IMR-90 (cell line): ENCODE measurements around the gene DOCK10. TPM values are rescaled to one million over a fixed set of nuclear protein-coding genes. Genes with fewer than 3 reads are reported as not detected.

Experiments
- ATAC-seq: fragments of 200-7000 bp; cut with Tn5 transposase; 2 replicates; pipeline ENCODE4 v1.9.1; 2020; ENCODE audit warnings: low read depth, mild to moderate bottlenecking, moderate library complexity
- BruUV-seq: library from RNA; stranded (reverse); fragments of 400-500 nt; replicated peaks from 2 replicates; lab custom pipeline; 2021; lab: Mats Ljungman, UMichigan
- CTCF ChIA-PET: fragments of 300-600 bp; formaldehyde crosslinking; extraction: SDS; loops from one replicate; lab custom pipeline; 2021; ENCODE audit warnings: antibody characterized with exemption; lab: Yijun Ruan, JAX
- POLR2A ChIA-PET: fragments of 300-600 bp; sonication (Branson Sonifier 250); formaldehyde crosslinking; loops from one replicate; lab custom pipeline; 2022; ENCODE audit warnings: antibody characterized with exemption; ENCODE audit not compliant: unreplicated experiment; lab: Charles Lee
- DNase-seq: peaks from one replicate; pipeline ENCODE4 v3.0.0; 2013
- H2AFZ ChIP-seq: replicated peaks from 2 replicates; pipeline ENCODE3; 2013; ENCODE audit warnings: low read length, mild to moderate bottlenecking; ENCODE audit not compliant: poor library complexity
- H2AK5ac ChIP-seq: 2 replicates; pipeline ENCODE4 v1.6.1; 2013; ENCODE audit warnings: low read depth, low read length, inconsistent platforms
- H2AK9ac ChIP-seq: replicated peaks from 2 replicates; pipeline ENCODE3; 2013; ENCODE audit warnings: mild to moderate bottlenecking, low read depth, low read length, moderate library complexity; ENCODE audit not compliant: poor library complexity
- H2BK120ac ChIP-seq: 2 replicates; pipeline ENCODE4 v1.6.1; 2013; ENCODE audit warnings: low read depth, low read length, inconsistent platforms
- H2BK15ac ChIP-seq: 3 replicates; pipeline ENCODE4 v1.6.1; 2013; ENCODE audit warnings: low read depth, low read length, inconsistent platforms
- H2BK20ac ChIP-seq: 2 replicates; pipeline ENCODE4 v1.6.1; 2013; ENCODE audit warnings: low read depth, mild to moderate bottlenecking, inconsistent platforms, low read length, moderate library complexity
- H2BK5ac ChIP-seq: 2 replicates; pipeline ENCODE4 v1.6.1; 2013; ENCODE audit warnings: mild to moderate bottlenecking, low read depth, low read length, inconsistent platforms; ENCODE audit not compliant: poor library complexity, severe bottlenecking
- H3K14ac ChIP-seq: replicated peaks from 2 replicates; pipeline ENCODE4 v1.6.1; 2013; ENCODE audit warnings: low read depth, low read length, inconsistent platforms
- H3K18ac ChIP-seq: 2 replicates; pipeline ENCODE4 v1.6.1; 2013; ENCODE audit warnings: low read depth, low read length, control low read depth
- H3K23ac ChIP-seq: 2 replicates; pipeline ENCODE4 v1.6.1; 2013; ENCODE audit warnings: low read depth, low read length, inconsistent platforms
- H3K27ac ChIP-seq: 2 replicates; pipeline ENCODE4 v1.5.1; 2013; ENCODE audit warnings: mild to moderate bottlenecking, control low read depth, low read length; ENCODE audit not compliant: insufficient read depth
- H3K27me3 ChIP-seq: 2 replicates; pipeline ENCODE4 v1.6.1; 2013; ENCODE audit warnings: low read length; ENCODE audit not compliant: control insufficient read depth, insufficient read depth
- H3K36me3 ChIP-seq: 2 replicates; pipeline ENCODE4 v1.6.1; 2013; ENCODE audit warnings: low read length, mixed read lengths; ENCODE audit not compliant: control insufficient read depth, insufficient read depth
- H3K4ac ChIP-seq: 2 replicates; pipeline ENCODE4 v1.6.1; 2013; ENCODE audit warnings: low read depth, low read length, inconsistent platforms
- H3K4me1 ChIP-seq: 2 replicates; pipeline ENCODE4 v1.6.1; 2013; ENCODE audit warnings: low read length, mixed read lengths; ENCODE audit not compliant: control insufficient read depth, insufficient read depth
- H3K4me2 ChIP-seq: 2 replicates; pipeline ENCODE4 v1.6.1; 2013; ENCODE audit warnings: low read depth, mild to moderate bottlenecking, control low read depth, low read length, moderate library complexity
- H3K4me3 ChIP-seq: 2 replicates; pipeline ENCODE4 v1.5.1; 2013; ENCODE audit warnings: low read depth, mild to moderate bottlenecking, control low read depth, low read length, moderate library complexity; ENCODE audit not compliant: insufficient read depth
- H3K56ac ChIP-seq: 2 replicates; pipeline ENCODE4 v1.6.1; 2013; ENCODE audit warnings: low read length, inconsistent platforms; ENCODE audit not compliant: insufficient read depth; ENCODE audit errors: extremely low read depth
- H3K79me1 ChIP-seq, 2 experiments: 2 replicates each; pipeline ENCODE4 v1.6.1; 2013; ENCODE audit warnings: low read length in 2 of 2, inconsistent platforms in 1 of 2, low read depth in 1 of 2
- H3K9ac ChIP-seq: 2 replicates; pipeline ENCODE4 v1.6.1; 2013; ENCODE audit warnings: low read depth, low read length, control low read depth
- H3K9me1 ChIP-seq: 2 replicates; pipeline ENCODE4 v1.6.1; 2013; ENCODE audit warnings: low read length, inconsistent platforms; ENCODE audit not compliant: insufficient read depth
- H3K9me3 ChIP-seq: 2 replicates; pipeline ENCODE4 v1.6.1; 2013; ENCODE audit warnings: low read length; ENCODE audit not compliant: control insufficient read depth, insufficient read depth
- H4K20me1 ChIP-seq: 2 replicates; pipeline ENCODE4 v1.6.1; 2013; ENCODE audit warnings: low read length, inconsistent platforms; ENCODE audit not compliant: insufficient read depth
- H4K5ac ChIP-seq: 2 replicates; pipeline ENCODE4 v1.6.1; 2013; ENCODE audit warnings: mild to moderate bottlenecking, low read depth, low read length, control low read depth
- H4K8ac ChIP-seq, 2 experiments: 2 replicates each; pipeline ENCODE4 v1.6.1; 2013; ENCODE audit warnings: low read depth in 2 of 2, low read length in 2 of 2, control low read depth in 1 of 2, inconsistent platforms in 1 of 2
- H4K91ac ChIP-seq: 2 replicates; pipeline ENCODE4 v1.6.1; 2013; ENCODE audit warnings: low read depth, low read length, inconsistent platforms; ENCODE audit not compliant: insufficient read depth
- BHLHE40 ChIP-seq: fragments of 150-350 bp; IDR thresholded peaks from 2 replicates; pipeline ENCODE4 v1.6.1; 2016; ENCODE audit warnings: mild to moderate bottlenecking, low read depth, low read length
- CHD1 ChIP-seq: IDR thresholded peaks from 2 replicates; pipeline ENCODE4 v1.6.1; 2012; ENCODE audit warnings: low read depth, low read length, improper control_type of control experiment
- FOS ChIP-seq: fragments of 150-350 bp; IDR thresholded peaks from 2 replicates; pipeline ENCODE4 v1.6.1; 2016; ENCODE audit warnings: low read depth, low read length
- MAFK ChIP-seq: IDR thresholded peaks from 2 replicates; pipeline ENCODE4 v1.6.1; 2012; ENCODE audit warnings: low read depth, low read length, improper control_type of control experiment
- MAZ ChIP-seq: IDR thresholded peaks from 2 replicates; pipeline ENCODE4 v1.6.1; 2012; ENCODE audit warnings: low read depth, mild to moderate bottlenecking, low read length, improper control_type of control experiment, moderate library complexity, borderline replicate concordance
- MXI1 ChIP-seq: IDR thresholded peaks from 2 replicates; pipeline ENCODE4 v1.6.1; 2012; ENCODE audit warnings: low read depth, mild to moderate bottlenecking, low read length, moderate library complexity, borderline replicate concordance
- NFE2L2 ChIP-seq: fragments of 150-350 bp; IDR thresholded peaks from 2 replicates; pipeline ENCODE4 v1.6.1; 2016; ENCODE audit warnings: low read depth, mild to moderate bottlenecking, low read length
- POLR2A ChIP-seq: IDR thresholded peaks from 2 replicates; pipeline ENCODE4 v1.6.1; 2012; ENCODE audit warnings: mild to moderate bottlenecking, low read depth, low read length
- RAD21 ChIP-seq: IDR thresholded peaks from 2 replicates; pipeline ENCODE4 v1.6.1; 2012; ENCODE audit warnings: low read length, improper control_type of control experiment
- RCOR1 ChIP-seq: IDR thresholded peaks from 2 replicates; pipeline ENCODE4 v1.6.1; 2012; ENCODE audit warnings: mild to moderate bottlenecking, low read length, improper control_type of control experiment; ENCODE audit not compliant: insufficient replicate concordance
- RFX5 ChIP-seq: IDR thresholded peaks from 2 replicates; pipeline ENCODE4 v1.8.0; 2012; ENCODE audit warnings: low read depth, mild to moderate bottlenecking, low read length, moderate library complexity
- SMC3 ChIP-seq: fragments of 150-350 bp; IDR thresholded peaks from 2 replicates; pipeline ENCODE4 v1.6.1; 2016; ENCODE audit warnings: low read depth, mild to moderate bottlenecking, antibody characterized with exemption, low read length, moderate library complexity
- WGBS, 2 experiments: methylation state at CpG; one replicate each; pipeline versions ENCODE4 v1.1.5 to v1.1.7; 2013; ENCODE audit warnings: missing lambda C conversion rate in 2 of 2; ENCODE audit not compliant: insufficient read length in 1 of 2; ENCODE audit errors: extremely low coverage in 2 of 2; 5-methylcytosine and 5-hydroxymethylcytosine counted together
- dilution Hi-C: fragments of 300-500 bp; cut with HindIII; formaldehyde crosslinking; loops from one replicate; pipeline ENCODE4 v1.14.3; 2018; ENCODE audit warnings: low sequenced_read_pairs; ENCODE audit not compliant: unreplicated experiment
- in situ Hi-C: fragments of 300-500 bp; cut with MboI; formaldehyde crosslinking; loops from 3 replicates; pipeline ENCODE4 v1.14.3; 2019; ENCODE audit warnings: low sequenced_read_pairs, inconsistent platforms, mixed read lengths
- intact Hi-C: fragments of 100-400 bp; cut with micrococcal nuclease; formaldehyde crosslinking; loops from 2 replicates; pipeline ENCODE4 v1.10.0; 2022
- polyA plus RNA-seq, 3 experiments: library from polyadenylated mRNA; depleted of rRNA; stranded (reverse); fragments of >200 nt; gene quantifications; 2 replicates each; pipeline ENCODE4 v1.2.3, GENCODE V29; 2012; ENCODE audit warnings: low replicate concordance in 1 of 3
- total RNA-seq: library from RNA; depleted of rRNA; stranded (reverse); fragments of >200 nt; gene quantifications from 2 replicates; pipeline ENCODE4 v1.2.3, GENCODE V29; 2012
- TF ChIP-seq, protein P1 (sequence below): fragments of 150-350 bp; IDR thresholded peaks from 2 replicates; pipeline ENCODE4 v1.6.1; 2016; ENCODE audit warnings: low read depth, mild to moderate bottlenecking, low read length, moderate library complexity, borderline replicate concordance
- TF ChIP-seq, protein P2 (sequence below): conservative IDR thresholded peaks from 2 replicates; pipeline ENCODE4 v1.5.1; 2012; ENCODE audit warnings: mild to moderate bottlenecking, low read depth, low read length, improper control_type of control experiment
- TF ChIP-seq, protein P3 (sequence below): fragments of 150-350 bp; IDR thresholded peaks from 2 replicates; pipeline ENCODE4 v1.6.1; 2017; ENCODE audit warnings: mild to moderate bottlenecking, antibody characterized with exemption, low read length, low read depth

DOCK10 gene
- total and polyA plus RNA-seq, 2 of the 4 experiments (the other 2 are of a cell fraction), result 58.6 to 75.3 TPM

DNA sequence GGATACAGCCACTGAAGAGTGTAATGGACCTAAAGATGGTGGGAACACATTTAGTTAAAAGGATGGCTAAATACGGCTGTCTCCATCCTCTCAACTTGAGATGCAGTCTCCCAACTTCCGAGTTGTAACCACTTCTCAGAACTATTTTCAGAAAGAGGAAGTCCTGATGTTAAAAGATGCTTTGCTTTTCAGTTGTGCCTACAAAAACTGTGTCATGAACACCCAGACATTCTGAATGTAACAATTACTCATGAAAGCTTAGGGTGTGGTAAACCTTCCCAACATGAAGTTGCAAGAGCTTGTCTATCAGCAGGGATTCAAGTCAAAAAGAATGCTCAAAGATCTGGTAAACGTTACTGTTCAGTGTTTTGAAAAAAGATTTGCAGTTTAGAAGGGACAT is 147.9 kb downstream of the DOCK10 start:
- Histone ChIP-seq H2BK120ac (no peak overlapping the region), H3K4me1 (peaks cover 7% of the 10 kb centered on the region; the same call in 1 of the 2 replicates), H2BK5ac (no peak overlapping the region), H2BK20ac (no peak overlapping the region), H3K27me3 (no peaks in the 10 kb centered on the region), H3K27ac (no peak overlapping the region), H2BK15ac (no peak overlapping the region), H3K56ac (no peak overlapping the region), H3K18ac (no peak overlapping the region), H3K4ac (no peak overlapping the region), H3K9me3 (no peaks in the 10 kb centered on the region), H3K79me1 (peaks cover 5 to 21% of the 10 kb centered on the region in 2 experiments; a peak in 3 of 4 replicates), H3K36me3 (no peaks in the 10 kb centered on the region), H4K5ac (no peak overlapping the region), H3K4me2 (no peak overlapping the region), H2AK5ac (no peak overlapping the region), H2AFZ (no peak overlapping the region), H4K91ac (no peak overlapping the region), H3K23ac (no peak overlapping the region), H4K8ac (no peak overlapping the region; a peak in 1 of 4 replicates), H3K9me1 (no peaks in the 10 kb centered on the region), H3K14ac (no peak overlapping the region), H3K9ac (no peak overlapping the region), H2AK9ac (no peak overlapping the region), H3K4me3 (no peak overlapping the region), H4K20me1 (no peaks in the 10 kb centered on the region)
- DNase-seq, result no peak
- no peak for TF ChIP-seq MAFK
- no peak for TF ChIP-seq POLR2A
- TF ChIP-seq, protein P1, sequence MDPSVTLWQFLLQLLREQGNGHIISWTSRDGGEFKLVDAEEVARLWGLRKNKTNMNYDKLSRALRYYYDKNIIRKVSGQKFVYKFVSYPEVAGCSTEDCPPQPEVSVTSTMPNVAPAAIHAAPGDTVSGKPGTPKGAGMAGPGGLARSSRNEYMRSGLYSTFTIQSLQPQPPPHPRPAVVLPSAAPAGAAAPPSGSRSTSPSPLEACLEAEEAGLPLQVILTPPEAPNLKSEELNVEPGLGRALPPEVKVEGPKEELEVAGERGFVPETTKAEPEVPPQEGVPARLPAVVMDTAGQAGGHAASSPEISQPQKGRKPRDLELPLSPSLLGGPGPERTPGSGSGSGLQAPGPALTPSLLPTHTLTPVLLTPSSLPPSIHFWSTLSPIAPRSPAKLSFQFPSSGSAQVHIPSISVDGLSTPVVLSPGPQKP, result no peak
- no peak for TF ChIP-seq BHLHE40
- TF ChIP-seq MXI1, result no peak
- no peak for TF ChIP-seq MAZ
- no peak for TF ChIP-seq NFE2L2
- TF ChIP-seq, protein P2, sequence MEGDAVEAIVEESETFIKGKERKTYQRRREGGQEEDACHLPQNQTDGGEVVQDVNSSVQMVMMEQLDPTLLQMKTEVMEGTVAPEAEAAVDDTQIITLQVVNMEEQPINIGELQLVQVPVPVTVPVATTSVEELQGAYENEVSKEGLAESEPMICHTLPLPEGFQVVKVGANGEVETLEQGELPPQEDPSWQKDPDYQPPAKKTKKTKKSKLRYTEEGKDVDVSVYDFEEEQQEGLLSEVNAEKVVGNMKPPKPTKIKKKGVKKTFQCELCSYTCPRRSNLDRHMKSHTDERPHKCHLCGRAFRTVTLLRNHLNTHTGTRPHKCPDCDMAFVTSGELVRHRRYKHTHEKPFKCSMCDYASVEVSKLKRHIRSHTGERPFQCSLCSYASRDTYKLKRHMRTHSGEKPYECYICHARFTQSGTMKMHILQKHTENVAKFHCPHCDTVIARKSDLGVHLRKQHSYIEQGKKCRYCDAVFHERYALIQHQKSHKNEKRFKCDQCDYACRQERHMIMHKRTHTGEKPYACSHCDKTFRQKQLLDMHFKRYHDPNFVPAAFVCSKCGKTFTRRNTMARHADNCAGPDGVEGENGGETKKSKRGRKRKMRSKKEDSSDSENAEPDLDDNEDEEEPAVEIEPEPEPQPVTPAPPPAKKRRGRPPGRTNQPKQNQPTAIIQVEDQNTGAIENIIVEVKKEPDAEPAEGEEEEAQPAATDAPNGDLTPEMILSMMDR, result no peak
- no peak for TF ChIP-seq SMC3
- no peak for TF ChIP-seq RFX5
- TF ChIP-seq, protein P3, sequence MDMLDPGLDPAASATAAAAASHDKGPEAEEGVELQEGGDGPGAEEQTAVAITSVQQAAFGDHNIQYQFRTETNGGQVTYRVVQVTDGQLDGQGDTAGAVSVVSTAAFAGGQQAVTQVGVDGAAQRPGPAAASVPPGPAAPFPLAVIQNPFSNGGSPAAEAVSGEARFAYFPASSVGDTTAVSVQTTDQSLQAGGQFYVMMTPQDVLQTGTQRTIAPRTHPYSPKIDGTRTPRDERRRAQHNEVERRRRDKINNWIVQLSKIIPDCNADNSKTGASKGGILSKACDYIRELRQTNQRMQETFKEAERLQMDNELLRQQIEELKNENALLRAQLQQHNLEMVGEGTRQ, result no peak
- TF ChIP-seq CHD1, result no peak
- TF ChIP-seq FOS, result no peak
- TF ChIP-seq RCOR1, result no peak
- TF ChIP-seq RAD21, result no peak
- POLR2A ChIA-PET, result no interaction called here
- in situ Hi-C loops (no loop called here), intact Hi-C loops (no loop called here), dilution Hi-C loops (no loop called here)
- WGBS, 2 experiments, result no CpG with 5 or more reads among the region's 3 CpGs
- no peak for ATAC-seq
- no TSS peak for BruUV-seq
- CTCF ChIA-PET, result no interaction called here
